ENCODE data around the gene CHL1.

The CHL1 gene

GRCh38 chr3:418239-418929, 221.8 kb downstream of the CHL1 start:
- Mint-ChIP-seq H3K36me3 (no peaks in the 10 kb centered on the region), H3K4me3 (no peak overlapping the region), H3K27ac (no peak overlapping the region), H3K4me1 (ENCODE audit: low read depth) (no peaks in the 10 kb centered on the region), H3K9me3 (ENCODE audit: low read depth) (no peaks in the 10 kb centered on the region), H3K27me3 (peaks cover 2% of the 10 kb centered on the region)

DNA sequence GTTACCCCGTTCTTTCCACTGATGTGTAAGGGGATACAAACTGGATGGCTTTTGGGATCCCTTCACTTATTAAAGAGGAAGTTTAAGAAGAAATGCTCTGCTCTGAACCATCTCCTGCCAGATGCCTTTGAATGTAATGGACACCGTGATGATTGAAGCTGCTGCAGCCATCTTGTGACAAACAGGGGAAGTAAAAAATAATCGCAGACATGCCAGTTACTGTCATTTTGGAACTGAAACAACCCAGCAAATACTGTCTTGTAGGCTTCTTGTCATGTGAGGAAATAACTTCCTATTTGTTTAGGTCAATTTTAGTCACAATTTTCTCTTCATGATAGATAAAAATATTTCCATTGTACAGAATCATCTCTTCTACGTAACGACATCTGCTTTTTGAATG, 224.0 kb downstream of the CHL1 start:
- Mint-ChIP-seq H3K4me1 (ENCODE audit: low read depth) (no peaks in the 10 kb centered on the region), H3K4me3 (no peak overlapping the region), H3K27ac (no peak overlapping the region), H3K27me3 (peaks cover 2% of the 10 kb centered on the region), H3K36me3 (no peaks in the 10 kb centered on the region), H3K9me3 (ENCODE audit: low read depth) (no peaks in the 10 kb centered on the region)

DNA sequence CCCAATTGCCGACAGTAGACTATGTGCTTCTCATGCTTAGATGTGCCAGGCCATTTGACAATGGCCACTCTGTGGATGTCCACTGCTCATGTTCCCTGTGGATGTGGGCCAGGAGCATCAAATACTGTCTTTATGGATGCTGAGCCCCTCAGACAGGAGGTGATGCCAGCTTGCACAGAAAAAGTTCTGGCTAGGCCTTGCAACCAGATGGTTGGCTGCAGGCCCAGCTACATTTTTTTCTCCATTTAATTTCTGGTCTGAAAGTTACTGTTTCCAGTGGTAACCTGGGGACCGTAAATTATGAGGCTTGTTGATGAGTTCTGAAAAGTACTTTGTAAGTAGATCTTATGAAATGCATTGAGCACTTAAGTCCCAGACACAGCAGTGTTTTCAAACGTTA, 228.5 kb downstream of the CHL1 start:
- no peaks in the 10 kb centered on the region for H3K27me3 Mint-ChIP-seq
- H3K4me3 Mint-ChIP-seq = no peak overlapping the region
- H3K4me1 Mint-ChIP-seq (ENCODE audit: low read depth) = no peaks in the 10 kb centered on the region
- H3K36me3 Mint-ChIP-seq = no peaks in the 10 kb centered on the region
- H3K27ac Mint-ChIP-seq = no peak overlapping the region
- H3K9me3 Mint-ChIP-seq (ENCODE audit: low read depth) = no peaks in the 10 kb centered on the region

- Mint-ChIP-seq H3K4me3 (no peak overlapping the region), H3K9me3 (ENCODE audit: low read depth) (no peaks in the 10 kb centered on the region), H3K4me1 (ENCODE audit: low read depth) (no peaks in the 10 kb centered on the region), H3K27ac (no peak overlapping the region), H3K27me3 (no peaks in the 10 kb centered on the region), H3K36me3 (no peaks in the 10 kb centered on the region)
Measured at GRCh38 chr3:426072-426471, 229.5 kb downstream of the CHL1 start.

DNA sequence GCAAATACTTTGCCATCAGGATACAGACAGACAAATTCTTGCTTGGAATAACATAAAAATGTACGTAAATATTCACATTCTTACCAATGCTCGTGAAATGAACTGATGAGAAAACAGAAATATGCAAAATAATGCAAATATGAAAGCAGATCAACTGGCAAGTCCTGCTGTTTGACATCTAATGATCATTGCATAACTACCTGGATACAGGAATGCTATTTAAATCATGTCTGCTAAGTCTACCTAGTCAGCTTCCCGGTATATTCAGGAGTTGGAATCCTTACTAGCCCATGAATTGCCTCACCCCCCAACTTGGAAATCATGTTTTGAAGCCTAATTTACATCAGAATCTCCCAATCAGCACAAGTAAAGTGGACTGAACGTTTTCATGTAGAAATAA, 230.6 kb downstream of the CHL1 start:
- no peak overlapping the region for H3K4me3 Mint-ChIP-seq
- H3K36me3 Mint-ChIP-seq = no peaks in the 10 kb centered on the region
- H3K9me3 Mint-ChIP-seq (ENCODE audit: low read depth) = no peaks in the 10 kb centered on the region
- no peaks in the 10 kb centered on the region for H3K27me3 Mint-ChIP-seq
- H3K27ac Mint-ChIP-seq = no peak overlapping the region
- H3K4me1 Mint-ChIP-seq (ENCODE audit: low read depth) = no peaks in the 10 kb centered on the region

DNA sequence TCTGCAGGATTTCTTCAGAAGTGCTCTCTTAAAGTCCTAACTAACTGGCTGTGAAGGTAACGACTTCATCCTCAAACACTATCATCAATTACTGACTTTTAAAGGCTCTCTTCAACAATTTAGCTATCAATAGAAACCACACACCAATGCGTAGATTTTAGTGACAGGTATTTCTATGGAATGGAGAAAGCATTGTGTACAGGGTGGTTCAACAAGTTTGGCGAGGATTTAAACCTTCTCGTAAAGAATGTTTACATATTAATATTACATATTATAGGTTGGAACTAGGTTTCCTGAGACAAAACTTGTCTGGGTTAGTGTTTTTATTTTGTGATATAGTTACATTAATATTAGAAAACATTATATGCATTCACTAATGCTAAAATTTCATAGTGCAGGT, 233.6 kb downstream of the CHL1 start:
- no peaks in the 10 kb centered on the region for H3K9me3 Mint-ChIP-seq (ENCODE audit: low read depth)
- no peaks in the 10 kb centered on the region for H3K36me3 Mint-ChIP-seq
- H3K27ac Mint-ChIP-seq = no peak overlapping the region
- H3K4me3 Mint-ChIP-seq = no peak overlapping the region
- no peaks in the 10 kb centered on the region for H3K4me1 Mint-ChIP-seq (ENCODE audit: low read depth)
- H3K27me3 Mint-ChIP-seq = no peaks in the 10 kb centered on the region

DNA sequence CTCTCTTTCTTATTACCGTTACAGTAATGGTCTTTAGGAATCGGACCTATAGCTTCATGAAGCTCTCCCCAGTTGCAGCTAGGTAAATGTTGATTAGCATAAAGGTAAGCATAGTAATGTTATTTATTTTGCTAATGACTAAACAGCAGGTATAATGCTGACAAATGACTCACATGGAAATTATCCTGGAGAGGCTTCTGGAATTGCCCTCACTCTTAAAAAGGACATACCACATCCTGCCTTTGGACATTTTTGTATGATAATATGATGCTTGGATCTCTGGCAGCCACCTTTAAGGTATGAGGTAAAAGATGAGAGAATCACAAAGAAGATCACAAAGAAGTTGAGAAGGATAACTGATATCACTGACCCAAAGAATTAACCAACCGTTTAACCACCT, 238.6 kb downstream of the CHL1 start:
- Mint-ChIP-seq H3K27me3 (no peaks in the 10 kb centered on the region), H3K36me3 (no peaks in the 10 kb centered on the region), H3K4me1 (ENCODE audit: low read depth) (no peaks in the 10 kb centered on the region), H3K9me3 (ENCODE audit: low read depth) (no peaks in the 10 kb centered on the region), H3K4me3 (no peak overlapping the region), H3K27ac (no peak overlapping the region)

GRCh38 chr3:436053-436452, 239.5 kb downstream of the CHL1 start:
- no peaks in the 10 kb centered on the region for H3K27me3 Mint-ChIP-seq
- H3K4me1 Mint-ChIP-seq (ENCODE audit: low read depth) = no peaks in the 10 kb centered on the region
- H3K36me3 Mint-ChIP-seq = no peaks in the 10 kb centered on the region
- no peaks in the 10 kb centered on the region for H3K9me3 Mint-ChIP-seq (ENCODE audit: low read depth)
- no peak overlapping the region for H3K27ac Mint-ChIP-seq
- no peak overlapping the region for H3K4me3 Mint-ChIP-seq

- H3K9me3 Mint-ChIP-seq (ENCODE audit: low read depth) = peaks cover 3% of the 10 kb centered on the region
- no peaks in the 10 kb centered on the region for H3K36me3 Mint-ChIP-seq
- H3K4me3 Mint-ChIP-seq = no peak overlapping the region
- no peaks in the 10 kb centered on the region for H3K4me1 Mint-ChIP-seq (ENCODE audit: low read depth)
- no peaks in the 10 kb centered on the region for H3K27me3 Mint-ChIP-seq
- H3K27ac Mint-ChIP-seq = no peak overlapping the region
Measured at GRCh38 chr3:440826-441225, 244.3 kb downstream of the CHL1 start.

DNA sequence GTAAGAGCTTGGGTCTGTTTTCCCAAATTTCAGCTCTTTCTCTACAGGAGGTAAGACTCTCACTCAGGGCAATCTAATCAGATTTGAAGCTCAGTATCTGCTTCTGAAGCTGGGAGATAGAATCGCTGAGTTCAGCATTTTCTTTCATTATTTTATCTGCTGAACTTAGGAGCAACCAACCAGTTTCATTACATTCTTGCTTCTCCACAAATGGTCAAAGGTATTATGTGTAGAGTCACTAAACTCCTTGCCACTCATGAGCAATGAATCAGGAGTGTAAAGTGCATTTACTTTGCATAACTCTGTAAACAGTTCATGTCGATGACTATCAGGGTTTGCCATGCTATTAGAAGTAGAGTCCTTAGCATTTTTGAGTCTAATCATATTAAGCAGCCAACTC, 249.4 kb downstream of the CHL1 start:
- Mint-ChIP-seq H3K27me3 (no peaks in the 10 kb centered on the region), H3K36me3 (no peaks in the 10 kb centered on the region), H3K4me1 (ENCODE audit: low read depth) (no peaks in the 10 kb centered on the region), H3K4me3 (no peak overlapping the region), H3K27ac (no peak overlapping the region), H3K9me3 (ENCODE audit: low read depth) (peaks cover 8% of the 10 kb centered on the region)

DNA sequence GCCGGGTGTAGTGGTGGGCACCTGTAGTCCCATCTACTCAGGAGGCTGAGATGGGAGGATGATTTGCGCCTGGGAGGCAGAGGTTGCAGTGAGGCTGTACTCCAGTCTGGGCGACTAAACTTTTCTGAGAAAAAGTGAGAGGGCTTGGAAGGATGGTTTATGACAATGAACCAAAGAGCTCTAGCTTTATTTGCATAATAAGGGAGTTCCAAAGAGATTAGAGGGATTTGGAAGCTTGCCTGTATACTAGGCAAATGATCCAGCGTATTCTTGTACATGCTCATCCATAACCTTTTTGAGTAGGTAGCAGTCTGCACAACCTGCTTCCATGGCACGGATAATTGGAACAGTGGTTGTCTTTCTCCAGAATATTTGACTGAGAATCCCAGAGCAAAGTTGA, 251.1 kb downstream of the CHL1 start:
- no peak overlapping the region for H3K4me3 Mint-ChIP-seq
- peaks cover 8% of the 10 kb centered on the region for H3K9me3 Mint-ChIP-seq (ENCODE audit: low read depth)
- no peaks in the 10 kb centered on the region for H3K36me3 Mint-ChIP-seq
- H3K27ac Mint-ChIP-seq = no peak overlapping the region
- H3K27me3 Mint-ChIP-seq = no peaks in the 10 kb centered on the region
- H3K4me1 Mint-ChIP-seq (ENCODE audit: low read depth) = no peaks in the 10 kb centered on the region

- Mint-ChIP-seq H3K36me3 (no peaks in the 10 kb centered on the region), H3K27ac (no peak overlapping the region), H3K9me3 (ENCODE audit: low read depth) (peaks cover 7% of the 10 kb centered on the region), H3K4me3 (no peak overlapping the region), H3K4me1 (ENCODE audit: low read depth) (no peaks in the 10 kb centered on the region), H3K27me3 (no peaks in the 10 kb centered on the region)
Measured at GRCh38 chr3:449711-450110, 253.1 kb downstream of the CHL1 start.

GRCh38 chr3:452221-452620, 255.7 kb downstream of the CHL1 start:
- no peaks in the 10 kb centered on the region for H3K9me3 Mint-ChIP-seq (ENCODE audit: low read depth)
- no peaks in the 10 kb centered on the region for H3K4me1 Mint-ChIP-seq (ENCODE audit: low read depth)
- no peaks in the 10 kb centered on the region for H3K27me3 Mint-ChIP-seq
- no peaks in the 10 kb centered on the region for H3K36me3 Mint-ChIP-seq
- H3K4me3 Mint-ChIP-seq = no peak overlapping the region
- H3K27ac Mint-ChIP-seq = no peak overlapping the region

- Mint-ChIP-seq H3K4me1 (ENCODE audit: low read depth) (no peaks in the 10 kb centered on the region), H3K27me3 (no peaks in the 10 kb centered on the region), H3K36me3 (no peaks in the 10 kb centered on the region), H3K27ac (no peak overlapping the region), H3K4me3 (no peak overlapping the region), H3K9me3 (ENCODE audit: low read depth) (no peaks in the 10 kb centered on the region)
Measured at GRCh38 chr3:453106-453505, 256.5 kb downstream of the CHL1 start.

DNA sequence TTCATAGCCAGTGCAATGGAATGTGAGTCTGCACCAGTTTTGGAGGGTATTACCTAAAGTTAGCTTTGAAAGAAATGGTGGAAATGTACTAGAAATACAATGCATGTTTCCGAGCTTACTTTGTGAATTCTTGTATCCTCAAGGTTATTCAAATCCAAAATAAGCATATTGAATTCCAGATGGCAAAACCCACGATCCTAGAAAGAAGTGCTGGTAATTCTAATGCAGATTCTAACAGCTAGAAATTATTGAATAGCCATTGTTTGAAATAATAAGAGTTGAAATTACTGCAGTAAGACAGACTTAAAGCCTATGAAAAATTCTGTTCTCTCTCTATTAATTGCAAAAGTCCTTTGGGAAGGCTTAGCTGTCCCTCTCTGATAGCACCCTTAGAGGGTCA, 258.4 kb downstream of the CHL1 start:
- H3K9me3 Mint-ChIP-seq (ENCODE audit: low read depth) = peaks cover 2% of the 10 kb centered on the region
- no peaks in the 10 kb centered on the region for H3K36me3 Mint-ChIP-seq
- H3K27ac Mint-ChIP-seq = no peak overlapping the region
- H3K27me3 Mint-ChIP-seq = no peaks in the 10 kb centered on the region
- H3K4me3 Mint-ChIP-seq = no peak overlapping the region
- H3K4me1 Mint-ChIP-seq (ENCODE audit: low read depth) = no peaks in the 10 kb centered on the region

- Mint-ChIP-seq H3K36me3 (no peaks in the 10 kb centered on the region), H3K4me3 (no peak overlapping the region), H3K4me1 (ENCODE audit: low read depth) (no peaks in the 10 kb centered on the region), H3K27ac (no peak overlapping the region), H3K9me3 (ENCODE audit: low read depth) (peaks cover 4% of the 10 kb centered on the region), H3K27me3 (no peaks in the 10 kb centered on the region)
Measured at GRCh38 chr3:458124-458523, 261.6 kb downstream of the CHL1 start.
